Stomach (tissue), 4 donors: Measurements from ENCODE around the gene CCNJL.

Experiments
- POLR2A ChIP-seq, 4 donors: fragments of 450-650 bp; IDR thresholded peaks; one replicate each; pipeline ENCODE4 v1.6.1; 2016; ENCODE audit warnings: antibody characterized with exemption in 4 of 4, control low read depth in 2 of 4, mild to moderate bottlenecking in 1 of 4, moderate library complexity in 1 of 4
- TF ChIP-seq, protein P1 (sequence below), 7 experiments: fragments of 450-650 bp in 4 of 7; fragments of 200-600 bp in 3 of 7; sonication (generic) in 3 of 7; IDR thresholded peaks; one replicate each; pipeline ENCODE4 v1.5.1; 2016 to 2019; ENCODE audit warnings: antibody characterized with exemption in 7 of 7, control low read depth in 2 of 7, mild to moderate bottlenecking in 1 of 7

DNA sequence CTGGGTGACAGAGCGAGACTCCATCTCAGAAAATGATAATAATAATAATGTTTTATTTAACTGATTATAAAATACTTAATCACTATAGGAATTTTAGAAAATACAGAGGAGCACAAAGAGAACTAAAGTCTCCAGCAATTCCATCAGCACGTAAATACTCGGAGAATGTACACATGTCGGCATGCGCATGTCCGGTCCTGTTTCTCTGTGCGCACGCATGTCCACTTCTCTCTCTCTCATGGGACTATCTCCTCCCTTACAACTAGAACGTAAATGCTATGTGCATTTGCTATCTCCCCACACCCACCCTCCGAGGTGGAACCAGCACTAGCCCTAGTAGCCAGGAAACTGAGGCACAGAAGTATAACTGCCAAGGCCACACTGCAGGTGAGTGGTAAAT, 19.0 kb downstream of the CCNJL start:
- TF ChIP-seq POLR2A (IDR thresholded peaks at IDR 0.05): no peak
- TF ChIP-seq, protein P1, sequence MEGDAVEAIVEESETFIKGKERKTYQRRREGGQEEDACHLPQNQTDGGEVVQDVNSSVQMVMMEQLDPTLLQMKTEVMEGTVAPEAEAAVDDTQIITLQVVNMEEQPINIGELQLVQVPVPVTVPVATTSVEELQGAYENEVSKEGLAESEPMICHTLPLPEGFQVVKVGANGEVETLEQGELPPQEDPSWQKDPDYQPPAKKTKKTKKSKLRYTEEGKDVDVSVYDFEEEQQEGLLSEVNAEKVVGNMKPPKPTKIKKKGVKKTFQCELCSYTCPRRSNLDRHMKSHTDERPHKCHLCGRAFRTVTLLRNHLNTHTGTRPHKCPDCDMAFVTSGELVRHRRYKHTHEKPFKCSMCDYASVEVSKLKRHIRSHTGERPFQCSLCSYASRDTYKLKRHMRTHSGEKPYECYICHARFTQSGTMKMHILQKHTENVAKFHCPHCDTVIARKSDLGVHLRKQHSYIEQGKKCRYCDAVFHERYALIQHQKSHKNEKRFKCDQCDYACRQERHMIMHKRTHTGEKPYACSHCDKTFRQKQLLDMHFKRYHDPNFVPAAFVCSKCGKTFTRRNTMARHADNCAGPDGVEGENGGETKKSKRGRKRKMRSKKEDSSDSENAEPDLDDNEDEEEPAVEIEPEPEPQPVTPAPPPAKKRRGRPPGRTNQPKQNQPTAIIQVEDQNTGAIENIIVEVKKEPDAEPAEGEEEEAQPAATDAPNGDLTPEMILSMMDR (IDR thresholded peaks at IDR 0.05): no peak
